Right cardiac atrium (tissue), 5 donors: ENCODE results near the gene BDH2. TPM values are rescaled to one million over a fixed set of nuclear protein-coding genes. Genes with fewer than 3 reads are reported as not detected.

Experiments used
- ATAC-seq, 2 donors: fragments of 200-7000 bp; cut with Tn5 transposase; one replicate each; pipeline versions ENCODE4 v1.8.0 to v1.9.1; 2020; ENCODE audit warnings: moderate library complexity in 2 of 2, mild to moderate bottlenecking in 1 of 2
- DNase-seq, 3 donors: peaks; one replicate each; pipeline ENCODE4 v3.0.0-alpha.2; 2020
- H3K27ac ChIP-seq: one replicate; pipeline ENCODE4 v1.5.1; 2013; ENCODE audit warnings: mild to moderate bottlenecking, low read length, control low read depth, moderate library complexity
- H3K27me3 ChIP-seq: one replicate; pipeline ENCODE4 v1.6.1; 2013; ENCODE audit not compliant: control insufficient read depth, insufficient read depth
- H3K4me1 ChIP-seq: one replicate; pipeline ENCODE4 v1.6.1; 2013; ENCODE audit warnings: low read length; ENCODE audit not compliant: control insufficient read depth, insufficient read depth
- H3K4me3 ChIP-seq: one replicate; pipeline ENCODE4 v1.5.1; 2013; ENCODE audit warnings: low read length, control low read depth
- H3K9me3 ChIP-seq: one replicate; pipeline ENCODE4 v1.6.1; 2013; ENCODE audit warnings: low read length; ENCODE audit not compliant: control insufficient read depth
- WGBS: extraction: QIAGEN DNeasy Blood & Tissue Kit; methylation state at CpG from one replicate; pipeline ENCODE4 v1.1.7; 2013; 5-methylcytosine and 5-hydroxymethylcytosine counted together
- intact Hi-C, 4 donors: fragments of 100-400 bp; cut with DNase I; formaldehyde crosslinking; loops; one replicate each; pipeline versions ENCODE4 v1.11.0 to v1.14.0; 2022 to 2023
- polyA plus RNA-seq: library from polyadenylated mRNA; stranded (reverse); fragments of 200-250 nt; gene quantifications from one replicate; pipeline ENCODE4 v1.2.3, GENCODE V29; 2013
- total RNA-seq, 4 donors: library from RNA; stranded (reverse); fragmentation: NEBNext Ultra II Directional; extraction: Animal tissue kit (Norgen Biotek cat#: 25700); gene quantifications; one replicate each; pipeline ENCODE4 v1.2.1, GENCODE V29; 2021
- donor health status: healthy with polysubstance abuse.
- donor health status: DM: no; HTN: yes; CAD: no.
- donor health status: DM: no; HTN: no; CAD: no.
- donor health status: DM: no; HTN: yes; CAD: no; lungs with severe emphysema.
- donor health status: DM: yes; HTN: yes; CAD: no.

Gene BDH2
- total and polyA plus RNA-seq, 5 donors: 33.1 to 49.5 (median 46.6) TPM

DNA sequence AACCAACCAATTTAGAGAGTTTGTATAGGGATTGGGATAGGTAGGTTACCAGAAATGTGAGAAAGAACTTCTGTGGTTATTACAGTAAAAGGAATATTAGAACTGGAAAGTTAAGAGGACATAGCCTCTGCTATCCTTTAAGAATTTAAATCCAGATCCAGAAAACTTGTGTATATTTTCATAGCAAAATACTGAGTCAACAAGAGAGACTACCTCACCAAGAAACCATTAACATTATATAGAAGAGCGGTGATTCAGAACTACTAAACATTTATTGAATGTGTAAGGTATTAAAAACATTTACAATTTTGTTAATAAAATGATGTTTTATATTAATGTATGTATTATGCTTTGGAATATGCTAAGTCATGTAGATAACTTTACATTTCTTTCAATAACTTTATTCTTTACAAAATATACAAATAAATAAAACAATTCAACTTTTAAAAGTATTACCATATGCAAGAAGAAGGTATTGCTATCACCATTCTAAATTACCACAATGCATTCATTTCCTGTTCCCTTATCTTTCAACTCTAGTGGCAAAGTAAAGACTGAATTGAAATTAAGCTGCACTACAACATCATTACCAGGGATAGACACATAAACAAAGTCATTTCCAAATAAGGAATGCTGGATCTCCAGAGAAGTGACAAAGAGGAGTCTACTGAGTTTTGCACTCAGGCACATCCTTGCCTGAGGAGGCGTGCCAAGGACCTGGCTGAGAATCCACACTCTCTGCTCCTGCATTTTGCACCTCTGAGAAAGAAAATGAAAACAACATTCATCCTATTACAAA lies 6.1 kb upstream of the BDH2 start:
- Histone ChIP-seq H3K27me3 (no peaks in the 10 kb centered on the region), H3K9me3 (no peaks in the 10 kb centered on the region), H3K27ac (no peak overlapping the region), H3K4me1 (no peaks in the 10 kb centered on the region), H3K4me3 (no peak overlapping the region)
- WGBS: 92% methylated on average over 2 of the region's 2 CpGs
- DNase-seq (no peak), ATAC-seq (no peak)
- intact Hi-C loops: no loop called here

DNA sequence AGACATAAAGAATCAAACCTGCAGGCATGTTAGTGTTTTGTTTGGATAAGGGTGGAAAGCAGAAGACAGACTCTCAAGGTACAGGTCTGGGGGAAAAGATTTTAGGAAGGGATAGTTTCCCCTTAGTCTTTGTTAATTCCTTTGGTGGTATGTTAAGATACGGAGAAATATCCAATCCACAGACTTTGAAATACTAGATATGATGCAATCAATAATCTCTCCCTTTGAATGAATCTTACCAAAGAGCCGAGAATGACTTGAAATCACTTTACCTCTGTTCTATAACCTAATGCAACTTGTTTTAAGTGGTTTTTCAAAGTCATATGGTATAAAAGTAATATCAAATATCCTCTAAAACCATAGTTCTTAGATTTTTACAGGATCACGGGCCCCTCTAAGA lies 5.3 kb upstream of the BDH2 start:
- WGBS: 93% methylated on average over 3 of the region's 3 CpGs
- no peaks in the 10 kb centered on the region for H3K27me3 ChIP-seq
- DNase-seq: no peak

DNA sequence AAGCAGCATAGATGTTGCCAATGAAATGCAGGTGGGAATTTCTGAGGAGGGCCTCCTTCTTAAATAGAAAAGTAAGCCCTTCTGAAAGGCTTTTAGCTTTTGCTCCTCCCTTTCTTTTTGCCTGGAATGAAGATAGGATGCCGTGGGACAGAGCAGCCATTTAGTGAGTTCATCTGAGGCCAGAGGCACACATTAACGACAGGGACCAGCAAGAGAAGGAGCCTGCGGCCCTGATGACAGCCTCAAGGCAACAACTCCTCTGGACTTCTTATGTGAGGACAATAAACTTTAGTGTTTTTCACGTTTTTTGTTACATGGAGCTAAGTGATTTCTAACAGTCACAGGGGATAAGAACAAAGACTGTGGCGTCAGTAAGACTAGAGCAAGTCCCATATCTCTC lies 1.1 kb upstream of the BDH2 start:
- no peaks in the 10 kb centered on the region for H3K9me3 ChIP-seq
- H3K4me1 ChIP-seq: peaks cover 6% of the 10 kb centered on the region
- no peaks in the 10 kb centered on the region for H3K27me3 ChIP-seq
- no peak overlapping the region for H3K4me3 ChIP-seq
- intact Hi-C loops: no loop called here
- 51% methylated on average over 5 of the region's 5 CpGs for WGBS
- no peak overlapping the region for H3K27ac ChIP-seq
- ATAC-seq (no peak), DNase-seq (no peak)

More for the DNA sequence above, 5.3 kb upstream of the BDH2 start:
- intact Hi-C loops: no loop called here
- Histone ChIP-seq H3K9me3 (no peaks in the 10 kb centered on the region), H3K27ac (no peak overlapping the region), H3K4me3 (no peak overlapping the region), H3K4me1 (no peaks in the 10 kb centered on the region)
- ATAC-seq: no peak

DNA sequence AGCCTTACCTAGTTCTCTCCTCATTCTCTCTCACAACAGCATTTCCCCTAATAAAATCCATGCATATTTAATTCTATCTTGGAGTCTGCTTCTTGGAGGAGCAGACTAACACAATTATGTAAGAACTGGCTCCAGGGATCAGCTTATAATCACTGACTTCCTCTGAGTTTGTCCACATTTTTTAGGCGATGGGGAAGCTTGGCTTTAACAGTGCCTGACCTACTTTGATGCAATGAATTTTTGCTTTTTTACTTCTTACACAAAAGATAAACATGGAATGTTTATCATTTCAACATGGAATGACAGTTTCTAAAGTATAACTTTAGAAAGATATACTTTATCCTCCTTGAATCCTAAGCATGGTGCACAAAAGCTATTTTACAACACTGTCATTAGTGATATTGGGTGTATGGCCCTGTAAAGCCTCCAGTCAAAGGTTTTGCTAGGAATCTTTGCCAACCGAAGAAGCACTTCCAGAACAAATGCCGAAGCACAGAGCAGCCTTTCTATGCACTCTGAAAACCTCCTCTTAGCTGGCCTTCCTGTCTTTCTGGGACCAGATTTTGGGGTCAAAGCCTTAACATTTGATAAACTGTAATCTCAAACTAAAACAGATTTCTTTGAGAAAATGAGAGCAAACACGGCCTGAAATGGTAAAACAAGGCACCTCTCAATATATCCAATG lies 736 bp downstream of the BDH2 start:
- H3K4me3 ChIP-seq: peak overlapping the region; percentile 97
- no peaks in the 10 kb centered on the region for H3K9me3 ChIP-seq
- peak; percentile 46 to 56 for ATAC-seq
- no peaks in the 10 kb centered on the region for H3K27me3 ChIP-seq
- peak overlapping the region; percentile 25 for H3K27ac ChIP-seq
- intact Hi-C loops: loop anchor here in 3 of 4 donors (5.0 to 10.0 kb wide), 2 partner anchors 474 to 477 kb away; no protein-coding TSS in a partner anchor
- H3K4me1 ChIP-seq: peaks cover 6% of the 10 kb centered on the region
- WGBS: 9% methylated on average over 4 of the region's 4 CpGs
- DNase-seq: no peak

DNA sequence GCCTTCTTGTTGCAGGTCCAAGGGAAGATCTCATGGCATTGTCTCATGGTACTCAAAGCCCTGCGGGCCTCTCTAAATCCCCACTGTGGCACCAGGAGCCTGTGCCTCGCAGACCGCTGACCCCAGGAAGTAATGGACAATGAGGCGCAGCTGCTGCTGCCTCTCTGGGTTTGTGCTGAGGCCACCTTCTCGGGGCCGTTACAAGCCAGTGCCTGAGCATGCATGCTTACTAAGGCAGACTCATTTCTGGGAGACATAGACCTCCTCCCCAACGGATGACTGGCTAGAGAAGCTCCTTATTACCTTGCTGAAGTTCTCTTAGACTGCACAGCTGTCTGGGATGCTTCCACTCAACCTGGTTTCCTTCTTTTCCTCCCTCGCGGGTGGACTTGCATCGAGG lies 1.3 kb downstream of the BDH2 start:
- peaks cover 6% of the 10 kb centered on the region for H3K4me1 ChIP-seq
- WGBS: 56% methylated on average over 10 of the region's 10 CpGs
- peak in 1 of 3 donors; percentile 33 for DNase-seq
- peak overlapping the region; percentile 97 for H3K4me3 ChIP-seq
- peak in 1 of 2 donors; percentile 4 for ATAC-seq
- H3K9me3 ChIP-seq: no peaks in the 10 kb centered on the region
- H3K27me3 ChIP-seq: no peaks in the 10 kb centered on the region
- no peak overlapping the region for H3K27ac ChIP-seq
- intact Hi-C loops: loop anchor here in 3 of 4 donors (5.0 to 10.0 kb wide), 2 partner anchors 474 to 476 kb away; no protein-coding TSS in a partner anchor

DNA sequence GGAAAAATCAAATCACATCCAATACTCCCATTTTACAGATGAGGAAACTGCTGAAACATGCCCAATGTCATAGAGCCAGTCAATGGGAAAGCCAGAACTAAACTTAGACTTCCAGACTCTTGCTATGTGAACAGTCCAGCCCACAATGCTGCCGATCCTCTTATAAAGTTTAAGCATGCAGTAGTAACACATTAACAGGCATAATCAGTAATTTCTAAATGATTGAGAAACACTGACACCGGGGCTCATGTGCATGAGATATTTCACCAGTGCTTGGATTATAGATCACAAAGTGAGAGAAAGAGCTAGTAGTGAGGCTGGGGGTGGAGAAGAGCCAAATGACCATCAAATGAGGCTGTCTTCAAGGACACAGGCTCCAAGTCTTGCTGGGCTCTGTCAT lies 2.5 kb downstream of the BDH2 start:
- no peak for DNase-seq
- Histone ChIP-seq H3K4me1 (peaks cover 6% of the 10 kb centered on the region), H3K9me3 (no peaks in the 10 kb centered on the region), H3K4me3 (no peak overlapping the region), H3K27me3 (no peaks in the 10 kb centered on the region), H3K27ac (no peak overlapping the region)
- 84% methylated on average over 2 of the region's 2 CpGs for WGBS
- ATAC-seq: no peak
- intact Hi-C loops: loop anchor here in 3 of 4 donors (5.0 to 10.0 kb wide), 2 partner anchors 472 to 475 kb away; no protein-coding TSS in a partner anchor

DNA sequence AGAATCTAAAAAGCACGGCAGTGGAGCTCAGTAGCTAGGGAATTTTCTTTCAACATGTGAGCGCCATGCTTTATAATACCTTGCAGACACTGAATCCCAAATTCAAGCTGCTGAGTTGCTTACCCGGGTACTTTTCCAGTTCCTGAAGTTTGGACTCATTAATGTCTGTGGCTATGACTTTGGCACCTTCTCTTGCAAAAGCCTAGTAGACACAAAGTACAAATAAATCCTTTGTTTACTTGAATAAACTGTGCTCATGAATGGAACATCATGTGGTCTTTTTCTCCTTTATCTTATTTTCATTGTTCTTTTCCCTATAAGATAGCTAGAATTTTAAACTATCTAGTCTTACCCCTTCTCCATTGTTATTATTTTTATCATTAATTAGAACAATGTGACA lies 4.6 kb downstream of the BDH2 start:
- no peaks in the 10 kb centered on the region for H3K9me3 ChIP-seq
- WGBS: 87% methylated on average over 3 of the region's 3 CpGs
- no peak for DNase-seq
- H3K27ac ChIP-seq: no peak overlapping the region
- no peak overlapping the region for H3K4me3 ChIP-seq
- intact Hi-C loops: loop anchor here in 3 of 4 donors (5.0 to 10.0 kb wide), 2 partner anchors 470 to 473 kb away; no protein-coding TSS in a partner anchor
- H3K27me3 ChIP-seq: no peaks in the 10 kb centered on the region
- ATAC-seq: no peak
- H3K4me1 ChIP-seq: peaks cover 6% of the 10 kb centered on the region

DNA sequence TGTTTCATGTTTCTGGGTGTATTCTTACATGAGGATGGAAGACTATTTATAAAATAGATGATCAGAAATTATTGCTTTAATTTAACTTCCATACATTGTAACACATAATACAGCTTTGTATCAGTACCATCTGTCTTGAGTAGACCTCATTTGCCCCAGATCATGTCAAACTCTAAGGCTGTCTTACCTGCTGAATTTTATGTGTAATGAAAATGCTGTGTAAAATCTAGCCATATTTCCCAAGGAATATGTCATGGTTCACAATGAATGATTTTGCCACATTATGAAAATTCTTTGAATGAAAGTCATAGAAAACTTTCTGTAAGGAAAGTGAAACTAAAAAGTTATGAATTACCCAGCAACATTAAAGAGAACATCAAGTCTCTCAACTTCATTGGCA lies 7.4 kb downstream of the BDH2 start:
- Histone ChIP-seq H3K4me3 (no peak overlapping the region), H3K27ac (no peak overlapping the region), H3K9me3 (no peaks in the 10 kb centered on the region), H3K27me3 (no peaks in the 10 kb centered on the region), H3K4me1 (no peaks in the 10 kb centered on the region)
- DNase-seq (no peak), ATAC-seq (no peak)
- intact Hi-C loops: loop anchor here in 3 of 4 donors (5.0 to 10.0 kb wide), 2 partner anchors 467 to 645 kb away; no protein-coding TSS in a partner anchor

DNA sequence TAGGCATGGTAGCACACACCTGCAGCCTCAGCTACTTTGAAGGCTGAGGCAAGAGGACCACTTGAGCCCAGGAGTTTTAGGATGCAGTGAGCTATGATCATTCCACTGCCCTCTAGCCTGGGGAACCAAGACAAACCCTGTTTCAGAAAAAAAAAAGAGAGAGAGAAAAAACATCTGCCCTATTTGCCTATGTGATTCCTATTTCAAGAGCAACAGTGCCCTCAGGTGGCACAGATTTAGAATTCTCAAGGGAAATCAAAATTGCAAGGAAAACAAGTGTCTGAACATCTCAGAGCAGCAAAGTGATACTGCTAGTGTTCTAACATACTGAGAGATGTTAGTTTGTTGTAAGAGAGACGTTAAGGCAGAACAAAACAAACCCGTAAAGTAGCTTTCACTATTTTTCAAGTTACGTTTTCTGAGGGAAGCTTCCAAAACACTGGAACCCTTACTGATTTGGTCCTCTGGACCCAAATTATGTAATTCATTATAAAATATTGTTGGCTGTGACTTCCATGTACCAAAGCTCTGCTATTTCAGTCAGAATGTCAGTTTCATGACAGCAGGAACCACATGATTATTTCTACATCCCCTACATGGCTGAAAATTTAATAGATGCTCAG lies 7.9 kb downstream of the BDH2 start:
- no peak for DNase-seq
- Histone ChIP-seq H3K9me3 (no peaks in the 10 kb centered on the region), H3K4me1 (no peaks in the 10 kb centered on the region), H3K27me3 (no peaks in the 10 kb centered on the region), H3K27ac (no peak overlapping the region), H3K4me3 (no peak overlapping the region)
- WGBS: 56% methylated on average over 3 of the region's 3 CpGs
- intact Hi-C loops: loop anchor here in 3 of 4 donors (5.0 to 10.0 kb wide), 2 partner anchors 467 to 644 kb away; no protein-coding TSS in a partner anchor
- ATAC-seq: no peak

DNA sequence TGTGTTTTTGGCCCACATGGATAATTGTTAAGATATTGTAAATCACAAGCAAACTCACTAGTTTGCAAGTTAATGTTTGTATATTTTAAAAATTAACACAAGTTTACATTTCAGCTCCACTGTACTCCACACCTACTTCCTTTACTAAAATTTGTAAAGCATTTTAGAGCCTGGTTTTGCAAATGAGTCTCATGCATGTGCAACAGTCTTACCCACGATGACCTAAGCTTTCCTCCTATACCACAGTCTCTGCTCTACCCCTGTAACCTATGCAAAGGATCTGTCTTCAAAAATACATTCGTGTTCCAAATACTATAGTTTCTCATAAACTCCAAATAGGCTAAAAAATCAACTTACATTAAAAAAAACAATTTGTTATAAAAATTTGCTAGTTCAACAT lies 10.2 kb downstream of the BDH2 start:
- Histone ChIP-seq H3K27ac (no peak overlapping the region), H3K27me3 (no peaks in the 10 kb centered on the region), H3K4me1 (no peaks in the 10 kb centered on the region), H3K4me3 (no peak overlapping the region), H3K9me3 (no peaks in the 10 kb centered on the region)
- intact Hi-C loops: no loop called here
- WGBS: 90% methylated on average over 2 of the region's 2 CpGs
- DNase-seq (no peak), ATAC-seq (no peak)

DNA sequence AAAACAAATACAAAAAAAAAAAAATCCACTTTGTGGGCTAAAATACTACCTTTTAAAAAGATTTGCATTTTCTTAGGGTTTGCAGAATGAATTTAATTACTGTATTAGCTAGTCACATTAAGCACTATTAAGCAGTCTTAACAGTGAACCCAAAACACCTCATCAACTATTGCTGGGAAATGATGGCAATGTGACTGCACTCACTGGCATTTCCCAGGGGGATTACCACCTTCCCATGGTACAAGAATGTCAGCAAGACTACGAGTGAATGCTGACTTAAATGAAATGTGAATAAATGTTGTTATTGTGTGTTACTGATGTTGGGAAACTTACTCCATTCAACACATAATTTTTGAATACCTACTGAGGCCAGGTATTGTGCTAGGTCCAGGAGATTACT lies 13.1 kb downstream of the BDH2 start:
- intact Hi-C loops: no loop called here
- Histone ChIP-seq H3K4me3 (no peak overlapping the region), H3K27me3 (no peaks in the 10 kb centered on the region), H3K9me3 (no peaks in the 10 kb centered on the region), H3K27ac (no peak overlapping the region), H3K4me1 (no peaks in the 10 kb centered on the region)
- no peak for DNase-seq
- ATAC-seq: no peak
- 69% methylated on average over 1 of the region's 1 CpG for WGBS
